NCI-H82 (cell line): Measurements from ENCODE around the gene CD200R1.

Source experiments
- DNase-seq: peaks from one replicate; lab custom pipeline; 2025; lab: John Stamatoyannopoulos, UW

CD200R1 gene

GRCh38 chr3:112974894-112975293 lies at the start of gene CD200R1:
CD200R1 (minus strand) TSS chr3:112975103; CDS start chr3:112974857, 246 bp downstream.
- DNase-seq, result no peak

- DNase-seq, result no peak
Measured at GRCh38 chr3:113021471-113021870, 46.6 kb upstream of the CD200R1 start.

GRCh38 chr3:113019182-113020137 lies 44.6 kb upstream of the CD200R1 start:
- DNase-seq, result peak; percentile 99

GRCh38 chr3:113018536-113019181 lies 43.8 kb upstream of the CD200R1 start:
- DNase-seq, result no peak

- no peak for DNase-seq
Measured at GRCh38 chr3:113013593-113013992, 38.7 kb upstream of the CD200R1 start.

- no peak for DNase-seq
Measured at GRCh38 chr3:113008117-113008516, 33.2 kb upstream of the CD200R1 start.

- DNase-seq, result no peak
Measured at GRCh38 chr3:113006359-113007056, 31.6 kb upstream of the CD200R1 start.

GRCh38 chr3:113005611-113006010 lies 30.7 kb upstream of the CD200R1 start:
- no peak for DNase-seq

- DNase-seq, result no peak
Measured at GRCh38 chr3:113002679-113003078, 27.8 kb upstream of the CD200R1 start.

- DNase-seq, result no peak
Measured at GRCh38 chr3:113002037-113002436, 27.1 kb upstream of the CD200R1 start.

GRCh38 chr3:113000691-113001090 lies 25.8 kb upstream of the CD200R1 start:
- no peak for DNase-seq

GRCh38 chr3:112995800-112996199 lies 20.9 kb upstream of the CD200R1 start:
- no peak for DNase-seq

- peak; percentile 98 for DNase-seq
Measured at GRCh38 chr3:112990672-112991602, 16.0 kb upstream of the CD200R1 start, which contains the start of gene GTPBP8. GTPBP8 (plus strand) TSS chr3:112990984; CDS start chr3:112991000, 16 bp downstream.

- DNase-seq, result no peak
Measured at GRCh38 chr3:112987710-112988334, 12.9 kb upstream of the CD200R1 start.

GRCh38 chr3:112984485-112984884 lies 9.6 kb upstream of the CD200R1 start:
- no peak for DNase-seq

- no peak for DNase-seq
Measured at GRCh38 chr3:112982710-112983109, 7.8 kb upstream of the CD200R1 start.

GRCh38 chr3:112980080-112980479 lies 5.2 kb upstream of the CD200R1 start:
- DNase-seq, result no peak

- peak; percentile 62 for DNase-seq
Measured at GRCh38 chr3:112979244-112979832, 4.4 kb upstream of the CD200R1 start.

GRCh38 chr3:112976953-112977352 lies 2.0 kb upstream of the CD200R1 start:
- DNase-seq, result no peak

- no peak for DNase-seq
Measured at GRCh38 chr3:112976001-112976400, 1.1 kb upstream of the CD200R1 start.

- no peak for DNase-seq
Measured at GRCh38 chr3:112974178-112974517, 755 bp downstream of the CD200R1 start.
